Ascending aorta (tissue), 2 donors: ENCODE measurements around the gene EPSTI1. TPM values are rescaled to one million over a fixed set of nuclear protein-coding genes. Genes with fewer than 3 reads are reported as not detected.

Source experiments
- DNase-seq, 2 donors: peaks; one replicate each; pipeline ENCODE4 v3.0.0-alpha.2; 2019; ENCODE audit warnings: low spot score in 2 of 2
- H3K27ac ChIP-seq, 2 donors: fragments of 200-600 bp; sonication (generic); one replicate each; pipeline ENCODE4 v1.5.1; 2016 to 2017; ENCODE audit warnings: mild to moderate bottlenecking in 1 of 2
- H3K27me3 ChIP-seq: fragments of 200-600 bp; sonication (generic); one replicate; pipeline ENCODE4 v1.5.1; 2017
- H3K36me3 ChIP-seq, 2 donors: fragments of 200-600 bp; sonication (generic); one replicate each; pipeline ENCODE4 v1.5.1; 2016
- H3K4me1 ChIP-seq, 2 donors: fragments of 200-600 bp; sonication (generic); one replicate each; pipeline ENCODE4 v1.5.1; 2016 to 2017; ENCODE audit warnings: mild to moderate bottlenecking in 1 of 2
- H3K4me3 ChIP-seq, 2 donors: fragments of 200-600 bp; sonication (generic); one replicate each; pipeline ENCODE4 v1.5.1; 2016 to 2017; ENCODE audit warnings: mild to moderate bottlenecking in 1 of 2
- H3K9me3 ChIP-seq, 2 donors: fragments of 200-600 bp; sonication (generic); one replicate each; pipeline ENCODE4 v1.5.1; 2016
- intact Hi-C: fragments of 100-400 bp; cut with DNase I; formaldehyde crosslinking; loops from one replicate; pipeline ENCODE4 v1.15.1; 2023
- total RNA-seq: library from RNA; depleted of rRNA; stranded (reverse); fragments of >200 nt; gene quantifications from one replicate; pipeline ENCODE4 v1.1.0, GENCODE V29; 2016
- TF ChIP-seq, protein P1 (sequence below), 3 experiments: fragments of 200-600 bp in 2 of 3; fragments of 450-650 bp in 1 of 3; sonication (generic) in 2 of 3; IDR thresholded peaks; one replicate each; pipeline ENCODE4 v1.5.1; 2016 to 2019; ENCODE audit warnings: antibody characterized with exemption in 3 of 3, mild to moderate bottlenecking in 1 of 3, moderate library complexity in 1 of 3

EPSTI1 gene
- total RNA-seq, 1 donor from 2014 or later: 3.2 TPM

- Histone ChIP-seq H3K27ac (no peak overlapping the region), H3K4me1 (no peaks in the 10 kb centered on the region), H3K9me3 (no peaks in the 10 kb centered on the region), H3K36me3 (no peaks in the 10 kb centered on the region), H3K4me3 (no peak overlapping the region), H3K27me3 (no peaks in the 10 kb centered on the region)
- DNase-seq: no peak
- TF ChIP-seq, protein P1, sequence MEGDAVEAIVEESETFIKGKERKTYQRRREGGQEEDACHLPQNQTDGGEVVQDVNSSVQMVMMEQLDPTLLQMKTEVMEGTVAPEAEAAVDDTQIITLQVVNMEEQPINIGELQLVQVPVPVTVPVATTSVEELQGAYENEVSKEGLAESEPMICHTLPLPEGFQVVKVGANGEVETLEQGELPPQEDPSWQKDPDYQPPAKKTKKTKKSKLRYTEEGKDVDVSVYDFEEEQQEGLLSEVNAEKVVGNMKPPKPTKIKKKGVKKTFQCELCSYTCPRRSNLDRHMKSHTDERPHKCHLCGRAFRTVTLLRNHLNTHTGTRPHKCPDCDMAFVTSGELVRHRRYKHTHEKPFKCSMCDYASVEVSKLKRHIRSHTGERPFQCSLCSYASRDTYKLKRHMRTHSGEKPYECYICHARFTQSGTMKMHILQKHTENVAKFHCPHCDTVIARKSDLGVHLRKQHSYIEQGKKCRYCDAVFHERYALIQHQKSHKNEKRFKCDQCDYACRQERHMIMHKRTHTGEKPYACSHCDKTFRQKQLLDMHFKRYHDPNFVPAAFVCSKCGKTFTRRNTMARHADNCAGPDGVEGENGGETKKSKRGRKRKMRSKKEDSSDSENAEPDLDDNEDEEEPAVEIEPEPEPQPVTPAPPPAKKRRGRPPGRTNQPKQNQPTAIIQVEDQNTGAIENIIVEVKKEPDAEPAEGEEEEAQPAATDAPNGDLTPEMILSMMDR (IDR thresholded peaks at IDR 0.05): no peak
- intact Hi-C loops: no loop called here
Observed at GRCh38 chr13:42836930-42837690, 154.9 kb downstream of the EPSTI1 start.

Other genes starting within 250 kb of the EPSTI1 start
- gene FAM216B, start 210.7 kb downstream of the EPSTI1 start, total RNA-seq: not detected
- 2.3 TPM for gene DNAJC15, start 31.3 kb upstream of the EPSTI1 start, total RNA-seq